GM12874 (cell line): ENCODE results near the gene RASSF3.

Source experiments
- CTCF ChIP-seq: IDR thresholded peaks from 2 replicates; pipeline ENCODE4 v1.5.1; 2011; ENCODE audit warnings: low read depth, mild to moderate bottlenecking, control low read depth, low read length, moderate library complexity; ENCODE audit not compliant: insufficient read depth

RASSF3 gene

DNA sequence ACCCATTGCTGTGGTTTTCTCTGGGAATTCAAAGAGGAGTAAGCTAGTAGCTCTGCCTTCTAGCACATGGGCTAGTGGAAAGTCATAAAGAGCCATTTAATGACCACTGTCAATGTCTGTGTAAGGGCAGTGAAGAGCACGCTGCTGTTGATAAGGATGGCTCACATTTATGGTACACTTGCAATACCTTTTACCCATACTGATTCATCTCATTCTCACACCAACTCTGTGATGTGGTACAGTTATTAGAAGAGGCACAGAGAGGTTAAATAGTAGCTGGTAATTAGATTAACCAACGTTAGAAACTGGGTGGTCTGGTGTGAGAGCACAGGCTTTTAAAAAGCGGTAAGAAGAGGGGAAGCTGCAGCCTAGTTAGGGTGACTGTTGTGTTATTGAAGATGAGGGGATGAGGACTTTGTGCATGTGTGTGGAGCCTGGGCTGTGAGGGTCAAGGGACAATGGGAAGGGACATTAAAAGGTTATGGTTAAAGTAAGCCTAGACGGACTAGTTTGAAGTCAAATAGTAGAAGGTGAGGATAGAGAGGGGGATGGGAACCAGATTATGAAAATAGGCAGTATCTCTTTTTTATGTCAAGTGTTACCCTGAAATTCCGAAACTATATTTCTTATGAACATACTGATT, 25.2 kb downstream of the RASSF3 start:
- TF ChIP-seq CTCF: no peak

- TF ChIP-seq CTCF: no peak
These were observed 26.6 kb downstream of the RASSF3 start for GRCh38 chr12:64636856-64637255.

DNA sequence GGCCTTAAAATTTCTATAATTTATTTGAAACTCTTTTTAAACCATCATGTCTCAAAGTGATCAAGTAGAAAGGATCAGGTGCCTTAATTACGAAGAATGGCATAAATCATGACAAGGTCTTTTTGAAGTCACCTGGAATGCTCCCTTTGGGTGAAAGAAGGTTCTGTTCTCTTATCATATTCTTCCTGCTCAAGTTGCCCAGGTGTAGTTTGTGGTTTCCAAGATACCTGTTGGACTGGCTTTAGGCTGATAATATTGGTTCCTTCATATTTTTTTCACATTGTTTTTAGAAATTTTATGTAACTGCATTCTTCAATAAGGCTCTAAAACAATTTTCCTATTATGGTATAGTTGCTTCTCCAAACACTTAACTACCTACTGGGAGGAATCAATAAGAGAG, 29.2 kb downstream of the RASSF3 start:
- no peak for TF ChIP-seq CTCF

- TF ChIP-seq CTCF: no peak
These were observed 36.0 kb downstream of the RASSF3 start for GRCh38 chr12:64646318-64646717.

DNA sequence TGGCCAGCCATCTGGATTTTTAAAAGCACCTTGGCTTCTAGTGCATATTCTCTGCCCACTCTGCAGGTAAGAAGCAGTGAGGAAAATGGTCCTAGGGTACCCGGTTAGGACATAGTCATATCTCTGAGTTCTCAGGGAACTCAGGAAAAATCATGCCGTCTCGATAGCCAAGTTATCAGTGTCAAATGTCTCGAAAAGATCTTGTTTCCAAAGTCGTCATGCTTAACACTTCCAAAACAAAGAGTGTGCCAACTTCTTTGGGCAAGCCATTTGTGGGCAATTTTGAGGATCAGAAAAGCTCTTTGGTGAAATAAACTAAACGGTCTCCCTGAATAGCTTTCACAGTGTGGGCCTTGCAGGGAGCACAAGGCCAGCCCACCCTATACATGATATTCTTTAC, 39.2 kb downstream of the RASSF3 start:
- no peak for TF ChIP-seq CTCF

GRCh38 chr12:64650762-64651161, 40.5 kb downstream of the RASSF3 start:
- no peak for TF ChIP-seq CTCF

GRCh38 chr12:64652346-64652745, 42.1 kb downstream of the RASSF3 start:
- TF ChIP-seq CTCF: no peak
